NCI-H446 treated with DMSO at 0.1 percent for 48 hours (cell line): ENCODE data around the gene BMP6.
"Not testable (repeated sequence)": the region's sequence is repeated elsewhere in the genome, so short reads cannot be mapped to it uniquely, and the experiment has no call there.

ENCODE experiments used
- DNase-seq: peaks from one replicate; lab custom pipeline; 2025; lab: John Stamatoyannopoulos, UW

The BMP6 gene

DNA sequence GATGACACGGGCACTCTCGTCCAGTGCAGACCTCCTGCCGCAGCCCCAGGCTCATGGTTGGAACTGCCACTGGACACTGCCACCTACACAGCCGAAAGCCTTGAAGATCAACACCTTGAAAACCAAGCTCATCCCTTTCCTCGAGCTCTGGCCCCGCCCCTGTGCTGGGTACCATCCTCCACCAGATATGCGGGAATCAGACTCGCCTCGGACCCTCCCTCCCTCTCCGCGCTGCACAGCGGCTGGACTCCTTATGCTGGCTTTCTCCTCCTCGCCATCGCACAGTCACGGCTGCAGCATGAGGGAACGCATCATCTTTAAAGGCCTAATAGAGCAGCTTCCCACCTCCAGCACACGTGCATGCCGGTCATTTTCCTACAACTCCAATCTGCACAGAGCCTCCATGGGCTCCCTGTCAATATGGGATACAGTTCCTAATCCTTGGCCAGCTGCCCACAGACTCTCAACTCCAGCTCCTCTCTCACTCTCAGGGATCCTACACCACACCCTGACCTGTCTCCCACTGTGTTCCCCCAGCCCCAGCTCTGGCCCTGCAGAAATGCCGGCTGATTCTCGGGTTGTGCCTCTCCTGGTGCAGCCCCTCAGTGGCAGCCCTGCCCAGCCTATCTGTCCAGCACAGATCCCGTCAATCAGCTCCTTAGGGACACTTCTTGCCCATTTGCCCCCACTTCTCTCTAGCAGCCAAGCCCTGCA is 161.5 kb downstream of the BMP6 start:
- DNase-seq = no peak

DNA sequence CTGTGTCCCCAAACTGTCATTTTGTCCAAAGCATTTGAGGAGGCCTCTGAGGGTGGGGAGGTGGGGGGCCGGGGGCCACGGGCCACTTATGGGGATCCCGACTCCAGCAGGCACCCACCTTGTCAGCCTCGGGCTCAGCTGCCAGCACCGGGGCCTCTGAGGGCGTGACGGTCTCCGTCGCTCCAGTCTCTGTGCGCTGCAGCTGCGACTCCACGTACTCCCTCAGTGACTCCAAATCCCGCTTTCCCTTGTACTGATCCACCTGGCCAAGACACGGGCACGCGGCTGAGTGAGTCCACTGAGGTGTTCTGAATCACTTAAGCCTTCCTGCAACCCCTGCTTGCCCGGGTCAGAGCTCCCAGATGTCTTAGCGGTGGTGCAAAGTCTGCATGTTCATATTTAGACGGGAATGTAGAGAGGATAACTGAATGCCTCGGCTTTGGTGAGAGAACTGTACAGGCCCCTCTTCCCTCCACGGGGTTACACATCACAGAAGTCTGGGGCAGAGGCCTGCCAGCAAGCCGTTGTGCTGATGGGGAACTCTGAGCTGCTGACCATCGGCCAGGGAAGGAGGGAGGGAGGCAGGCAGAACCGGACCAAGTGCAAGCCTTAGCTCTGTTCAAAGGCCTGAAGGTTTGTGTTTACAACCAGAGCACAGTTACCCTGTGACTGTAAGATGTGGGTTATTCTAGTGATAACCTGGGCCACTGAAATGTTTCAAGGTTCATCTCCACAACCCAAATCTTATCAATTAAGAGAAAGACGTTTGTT is 162.9 kb downstream of the BMP6 start:
- DNase-seq = no peak

GRCh38 chr6:7891078-7891872 is 165.4 kb downstream of the BMP6 start:
- no peak for DNase-seq

GRCh38 chr6:7892367-7892766 is 166.5 kb downstream of the BMP6 start:
- DNase-seq = not testable (repeated sequence)

- DNase-seq = no peak
Measured at GRCh38 chr6:7893342-7893741, 167.4 kb downstream of the BMP6 start.

GRCh38 chr6:7894262-7895124 is 168.6 kb downstream of the BMP6 start:
- DNase-seq = no peak

DNA sequence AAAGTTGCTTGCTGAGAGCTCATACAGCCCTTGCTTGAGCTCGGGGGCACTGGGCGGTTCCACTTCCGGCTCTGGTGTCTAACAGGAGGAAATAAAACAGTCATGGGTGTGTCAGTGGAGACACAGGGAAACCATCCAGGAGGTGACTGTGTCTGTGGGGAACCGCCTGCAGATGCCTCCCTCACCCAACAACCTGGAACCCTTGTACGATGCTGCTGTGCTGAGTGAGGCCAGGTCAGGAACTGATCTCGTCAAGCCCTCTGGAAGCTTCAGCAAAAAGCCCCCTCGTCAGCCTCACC is 169.2 kb downstream of the BMP6 start:
- DNase-seq = no peak

GRCh38 chr6:7896465-7896987 is 170.6 kb downstream of the BMP6 start:
- DNase-seq = no peak

DNA sequence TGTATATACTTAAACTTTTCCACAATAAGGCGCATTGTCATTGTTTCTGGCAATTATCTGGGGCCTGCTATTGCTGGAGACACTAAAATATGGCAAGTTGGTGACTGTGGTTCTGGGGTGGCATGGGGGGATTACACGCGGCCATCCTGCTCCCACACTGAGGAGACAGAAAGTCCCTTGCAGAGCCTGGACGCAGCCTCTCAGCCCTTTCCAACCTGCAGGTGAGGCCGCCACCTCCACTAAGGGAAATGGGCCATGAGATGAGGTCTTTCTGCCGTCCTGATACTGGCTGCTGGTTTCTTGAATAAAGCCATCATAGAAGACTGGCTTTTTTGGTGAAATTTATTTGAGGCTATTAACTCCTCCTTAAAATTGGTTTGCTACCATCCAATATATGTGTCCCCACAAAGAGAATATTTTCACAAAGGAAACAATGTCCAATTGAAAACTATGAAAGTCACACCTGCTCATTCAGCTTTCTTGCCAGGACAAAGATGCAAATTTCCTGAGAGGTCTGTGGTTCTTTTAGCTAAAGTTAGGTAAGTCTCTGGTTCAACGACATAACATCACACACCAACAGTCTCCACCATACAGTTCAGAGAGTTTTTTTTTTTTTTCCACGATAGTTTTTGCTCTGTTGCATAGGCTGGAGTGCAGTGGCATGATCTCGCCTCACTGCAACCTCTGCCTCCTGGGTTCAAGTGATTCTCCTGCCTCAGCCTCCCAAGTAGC is 171.7 kb downstream of the BMP6 start:
- DNase-seq = no peak

GRCh38 chr6:7898193-7898586 is 172.3 kb downstream of the BMP6 start:
- not testable (repeated sequence) for DNase-seq

DNA sequence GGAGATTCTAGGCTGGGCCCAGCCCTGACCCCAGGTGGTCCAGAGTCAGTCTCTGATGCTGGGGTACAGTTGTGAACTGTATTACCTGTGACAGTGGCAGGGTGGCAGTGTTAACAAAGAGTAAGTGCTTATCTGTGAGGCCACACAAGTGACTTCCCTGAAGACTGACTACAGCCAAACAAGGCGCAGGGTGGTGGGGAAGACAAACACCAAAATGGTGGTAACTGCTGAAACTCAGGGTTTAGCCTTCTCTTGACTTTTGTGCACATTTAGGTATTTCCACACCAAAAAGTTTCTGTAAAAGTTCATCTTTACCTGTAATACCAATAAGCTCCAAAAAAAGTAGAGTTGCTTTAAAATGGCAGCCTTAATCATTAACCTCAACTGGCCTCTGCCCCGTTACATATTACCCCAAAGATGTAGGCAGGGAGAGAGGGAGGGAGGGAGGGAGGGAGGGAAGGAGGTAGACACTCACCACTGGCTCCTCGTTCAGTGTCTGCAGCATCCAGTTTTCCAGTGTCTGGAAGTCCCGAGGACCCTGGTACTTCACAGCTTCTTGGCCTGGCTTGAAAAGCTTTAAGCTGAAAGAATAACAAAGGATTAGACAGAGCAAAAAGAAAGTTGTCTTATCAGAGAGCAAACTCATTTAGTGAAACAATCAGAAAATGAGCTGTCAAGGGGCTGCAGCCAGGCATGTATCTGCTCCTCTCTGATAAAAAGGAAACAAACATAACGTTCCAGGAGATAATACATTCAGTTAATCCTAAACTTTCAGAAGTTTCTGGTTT is 173.4 kb downstream of the BMP6 start:
- no peak for DNase-seq

GRCh38 chr6:7899889-7900213 is 174.0 kb downstream of the BMP6 start:
- no peak for DNase-seq

- no peak for DNase-seq
Measured at GRCh38 chr6:7900621-7901020, 174.7 kb downstream of the BMP6 start.

DNA sequence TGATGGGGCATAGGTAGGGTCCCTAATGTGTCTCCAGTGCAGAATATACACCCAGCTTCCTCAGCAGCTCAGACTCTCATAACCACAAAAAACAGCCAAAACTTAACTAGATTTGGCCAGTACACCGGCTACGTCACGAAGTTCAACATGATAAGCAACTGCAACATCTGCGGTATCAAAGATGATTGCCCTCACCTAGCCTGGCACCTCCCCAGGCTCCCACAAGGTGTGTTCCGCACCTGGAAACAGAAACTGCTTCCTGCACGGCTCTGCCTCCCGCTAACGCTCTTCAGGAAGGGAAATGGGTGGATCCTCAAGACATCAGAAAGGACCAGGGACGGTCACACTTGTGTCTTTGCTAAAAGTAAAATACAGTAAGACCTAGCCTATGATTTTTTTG is 175.2 kb downstream of the BMP6 start:
- DNase-seq = no peak

- no peak for DNase-seq
Measured at GRCh38 chr6:7901780-7902179, 175.9 kb downstream of the BMP6 start.

- DNase-seq = no peak
Measured at GRCh38 chr6:7902221-7902620, 176.3 kb downstream of the BMP6 start.

GRCh38 chr6:7902867-7903266 is 177.0 kb downstream of the BMP6 start:
- no peak for DNase-seq

DNA sequence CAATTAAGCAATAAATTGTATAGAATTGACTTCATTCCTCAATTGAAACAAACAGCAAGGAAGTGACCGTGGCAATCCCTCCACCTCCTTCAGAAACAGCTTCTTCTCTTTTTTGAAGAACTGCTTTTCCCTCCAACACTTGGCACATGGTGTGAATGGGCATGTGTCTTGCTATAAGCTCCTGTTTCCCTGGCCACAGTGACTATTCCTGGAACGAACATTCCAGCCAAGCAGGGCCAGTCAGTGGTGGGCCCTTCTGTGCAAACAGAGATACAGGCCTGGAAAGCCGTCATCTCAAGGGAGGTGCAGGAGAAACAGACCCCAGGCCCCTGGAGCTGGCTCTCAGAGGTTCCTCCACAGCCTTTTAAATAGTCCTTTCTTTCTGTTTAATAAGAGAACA is 177.8 kb downstream of the BMP6 start:
- no peak for DNase-seq

GRCh38 chr6:7904654-7905319 is 178.9 kb downstream of the BMP6 start:
- no peak for DNase-seq

DNA sequence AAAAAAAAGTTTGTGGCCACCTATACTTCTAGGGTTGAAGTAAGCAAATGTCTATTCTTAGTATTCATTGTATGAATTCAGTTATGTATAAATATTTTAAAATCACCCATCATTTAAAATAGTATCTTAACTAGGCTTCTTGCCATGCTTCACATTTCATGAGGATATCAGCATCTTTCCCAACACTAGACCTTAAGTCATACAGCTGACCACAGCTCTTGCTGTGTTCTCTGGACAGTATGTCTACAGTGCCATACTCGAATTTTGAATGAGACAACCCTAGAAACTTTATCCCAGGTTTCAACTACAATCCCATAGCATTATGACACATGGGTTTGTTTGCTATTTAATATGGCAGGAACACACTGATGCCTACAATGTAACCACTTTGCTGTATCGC is 179.5 kb downstream of the BMP6 start:
- DNase-seq = no peak
